Placental pericyte (primary cell): ENCODE results near the gene TTC1. TPM values are rescaled to one million over a fixed set of nuclear protein-coding genes. Genes with fewer than 3 reads are reported as not detected.

Source experiments
- small RNA-seq: library from RNA; depleted of rRNA; stranded (forward); fragments of <200 nt; gene quantifications from one replicate; pipeline ENCODE3, GENCODE V24; 2012; ENCODE audit warnings: low replicate concordance
- total RNA-seq: library from RNA; depleted of rRNA; stranded (reverse); fragments of >200 nt; gene quantifications from 2 replicates; pipeline ENCODE4 v1.2.3, GENCODE V29; 2012

The TTC1 gene
- total RNA-seq: 40.8 and 42.5 TPM in 2 replicates

GRCh38 chr5:160008877-160009590, at the start of gene TTC1:
TTC1 (plus strand) TSS chr5:160009139; CDS start chr5:160010529, 1,390 bp downstream.

Small RNAs within 50 kb of the gene (small RNA-seq; reads per million reads assigned to genes)
- gene RF00019: not detected

Other genes starting within 250 kb of the TTC1 start
- gene ADRA1B, start 92.7 kb upstream of the TTC1 start, total RNA-seq: under 0.01 and 0.44 TPM in 2 replicates
- 32.6 and 33.4 TPM in 2 replicates for gene PWWP2A, start 110.3 kb downstream of the TTC1 start, total RNA-seq
- not detected in 2 replicates for gene FABP6, start 220.4 kb downstream of the TTC1 start, total RNA-seq